ENCODE results near the gene MACROD2.

DNA sequence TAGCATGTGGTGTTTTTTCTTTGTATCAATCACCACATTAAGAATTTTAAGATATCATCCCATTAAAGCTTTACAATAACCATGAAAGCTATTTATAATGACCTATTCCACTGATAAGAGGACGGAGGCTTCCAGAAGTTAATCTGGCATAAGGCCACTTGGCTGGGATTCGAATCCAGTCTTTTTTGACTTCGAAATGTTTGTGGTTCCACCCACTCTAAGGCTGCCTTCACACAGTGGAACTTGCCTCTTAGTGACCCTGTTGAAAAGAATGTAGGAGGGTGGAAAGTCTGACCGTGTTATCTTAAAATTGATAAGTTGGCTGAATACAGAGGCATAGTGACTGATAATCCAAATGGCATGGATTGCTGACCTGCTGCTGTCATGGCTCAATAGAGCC is 1618.2 kb downstream of the MACROD2 start:
- TF ChIP-seq, protein P1, sequence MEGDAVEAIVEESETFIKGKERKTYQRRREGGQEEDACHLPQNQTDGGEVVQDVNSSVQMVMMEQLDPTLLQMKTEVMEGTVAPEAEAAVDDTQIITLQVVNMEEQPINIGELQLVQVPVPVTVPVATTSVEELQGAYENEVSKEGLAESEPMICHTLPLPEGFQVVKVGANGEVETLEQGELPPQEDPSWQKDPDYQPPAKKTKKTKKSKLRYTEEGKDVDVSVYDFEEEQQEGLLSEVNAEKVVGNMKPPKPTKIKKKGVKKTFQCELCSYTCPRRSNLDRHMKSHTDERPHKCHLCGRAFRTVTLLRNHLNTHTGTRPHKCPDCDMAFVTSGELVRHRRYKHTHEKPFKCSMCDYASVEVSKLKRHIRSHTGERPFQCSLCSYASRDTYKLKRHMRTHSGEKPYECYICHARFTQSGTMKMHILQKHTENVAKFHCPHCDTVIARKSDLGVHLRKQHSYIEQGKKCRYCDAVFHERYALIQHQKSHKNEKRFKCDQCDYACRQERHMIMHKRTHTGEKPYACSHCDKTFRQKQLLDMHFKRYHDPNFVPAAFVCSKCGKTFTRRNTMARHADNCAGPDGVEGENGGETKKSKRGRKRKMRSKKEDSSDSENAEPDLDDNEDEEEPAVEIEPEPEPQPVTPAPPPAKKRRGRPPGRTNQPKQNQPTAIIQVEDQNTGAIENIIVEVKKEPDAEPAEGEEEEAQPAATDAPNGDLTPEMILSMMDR (IDR thresholded peaks at IDR 0.05; ENCODE audit: low read depth, low read length, missing input control), result no peak
- TF ChIP-seq, protein P2, sequence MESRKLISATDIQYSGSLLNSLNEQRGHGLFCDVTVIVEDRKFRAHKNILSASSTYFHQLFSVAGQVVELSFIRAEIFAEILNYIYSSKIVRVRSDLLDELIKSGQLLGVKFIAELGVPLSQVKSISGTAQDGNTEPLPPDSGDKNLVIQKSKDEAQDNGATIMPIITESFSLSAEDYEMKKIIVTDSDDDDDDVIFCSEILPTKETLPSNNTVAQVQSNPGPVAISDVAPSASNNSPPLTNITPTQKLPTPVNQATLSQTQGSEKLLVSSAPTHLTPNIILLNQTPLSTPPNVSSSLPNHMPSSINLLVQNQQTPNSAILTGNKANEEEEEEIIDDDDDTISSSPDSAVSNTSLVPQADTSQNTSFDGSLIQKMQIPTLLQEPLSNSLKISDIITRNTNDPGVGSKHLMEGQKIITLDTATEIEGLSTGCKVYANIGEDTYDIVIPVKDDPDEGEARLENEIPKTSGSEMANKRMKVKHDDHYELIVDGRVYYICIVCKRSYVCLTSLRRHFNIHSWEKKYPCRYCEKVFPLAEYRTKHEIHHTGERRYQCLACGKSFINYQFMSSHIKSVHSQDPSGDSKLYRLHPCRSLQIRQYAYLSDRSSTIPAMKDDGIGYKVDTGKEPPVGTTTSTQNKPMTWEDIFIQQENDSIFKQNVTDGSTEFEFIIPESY (IDR thresholded peaks at IDR 0.05), result no peak
- TF ChIP-seq SP1 (IDR thresholded peaks at IDR 0.05), result no peak
- no peak for TF ChIP-seq TAF1 (conservative IDR thresholded peaks at IDR 0.05)
- TF ChIP-seq NR2F2 (IDR thresholded peaks at IDR 0.05), result no peak
- peak; percentile 18 for TF ChIP-seq YY1 (IDR thresholded peaks at IDR 0.05)
- peak in 1 of 2 donors; percentile 61 for TF ChIP-seq RXRA (IDR thresholded peaks at IDR 0.05)
- TF ChIP-seq, protein P3, sequence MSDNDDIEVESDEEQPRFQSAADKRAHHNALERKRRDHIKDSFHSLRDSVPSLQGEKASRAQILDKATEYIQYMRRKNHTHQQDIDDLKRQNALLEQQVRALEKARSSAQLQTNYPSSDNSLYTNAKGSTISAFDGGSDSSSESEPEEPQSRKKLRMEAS (IDR thresholded peaks at IDR 0.05), result no peak
- TF ChIP-seq GABPA (IDR thresholded peaks at IDR 0.05 in 1 of 2, conservative IDR thresholded peaks at IDR 0.05 in 1 of 2), result no peak
- TF ChIP-seq, protein P4, sequence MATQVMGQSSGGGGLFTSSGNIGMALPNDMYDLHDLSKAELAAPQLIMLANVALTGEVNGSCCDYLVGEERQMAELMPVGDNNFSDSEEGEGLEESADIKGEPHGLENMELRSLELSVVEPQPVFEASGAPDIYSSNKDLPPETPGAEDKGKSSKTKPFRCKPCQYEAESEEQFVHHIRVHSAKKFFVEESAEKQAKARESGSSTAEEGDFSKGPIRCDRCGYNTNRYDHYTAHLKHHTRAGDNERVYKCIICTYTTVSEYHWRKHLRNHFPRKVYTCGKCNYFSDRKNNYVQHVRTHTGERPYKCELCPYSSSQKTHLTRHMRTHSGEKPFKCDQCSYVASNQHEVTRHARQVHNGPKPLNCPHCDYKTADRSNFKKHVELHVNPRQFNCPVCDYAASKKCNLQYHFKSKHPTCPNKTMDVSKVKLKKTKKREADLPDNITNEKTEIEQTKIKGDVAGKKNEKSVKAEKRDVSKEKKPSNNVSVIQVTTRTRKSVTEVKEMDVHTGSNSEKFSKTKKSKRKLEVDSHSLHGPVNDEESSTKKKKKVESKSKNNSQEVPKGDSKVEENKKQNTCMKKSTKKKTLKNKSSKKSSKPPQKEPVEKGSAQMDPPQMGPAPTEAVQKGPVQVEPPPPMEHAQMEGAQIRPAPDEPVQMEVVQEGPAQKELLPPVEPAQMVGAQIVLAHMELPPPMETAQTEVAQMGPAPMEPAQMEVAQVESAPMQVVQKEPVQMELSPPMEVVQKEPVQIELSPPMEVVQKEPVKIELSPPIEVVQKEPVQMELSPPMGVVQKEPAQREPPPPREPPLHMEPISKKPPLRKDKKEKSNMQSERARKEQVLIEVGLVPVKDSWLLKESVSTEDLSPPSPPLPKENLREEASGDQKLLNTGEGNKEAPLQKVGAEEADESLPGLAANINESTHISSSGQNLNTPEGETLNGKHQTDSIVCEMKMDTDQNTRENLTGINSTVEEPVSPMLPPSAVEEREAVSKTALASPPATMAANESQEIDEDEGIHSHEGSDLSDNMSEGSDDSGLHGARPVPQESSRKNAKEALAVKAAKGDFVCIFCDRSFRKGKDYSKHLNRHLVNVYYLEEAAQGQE (IDR thresholded peaks at IDR 0.05), result no peak

Data from liver (tissue), 3 donors.